GM12892 (cell line): ENCODE measurements around the gene C22orf23.

Experiments used
- POLR2A ChIP-seq: IDR thresholded peaks from 2 replicates; pipeline ENCODE4 v1.6.1; 2011; ENCODE audit warnings: low read depth, low read length, control low read depth
- POLR2AphosphoS5 ChIP-seq: IDR thresholded peaks from 2 replicates; pipeline ENCODE4 v1.6.1; 2011; ENCODE audit warnings: low read depth, low read length, control low read depth
- TAF1 ChIP-seq: IDR thresholded peaks from 2 replicates; pipeline ENCODE4 v1.6.1; 2011; ENCODE audit warnings: low read depth, mild to moderate bottlenecking, control low read depth, low read length, borderline replicate concordance

DNA sequence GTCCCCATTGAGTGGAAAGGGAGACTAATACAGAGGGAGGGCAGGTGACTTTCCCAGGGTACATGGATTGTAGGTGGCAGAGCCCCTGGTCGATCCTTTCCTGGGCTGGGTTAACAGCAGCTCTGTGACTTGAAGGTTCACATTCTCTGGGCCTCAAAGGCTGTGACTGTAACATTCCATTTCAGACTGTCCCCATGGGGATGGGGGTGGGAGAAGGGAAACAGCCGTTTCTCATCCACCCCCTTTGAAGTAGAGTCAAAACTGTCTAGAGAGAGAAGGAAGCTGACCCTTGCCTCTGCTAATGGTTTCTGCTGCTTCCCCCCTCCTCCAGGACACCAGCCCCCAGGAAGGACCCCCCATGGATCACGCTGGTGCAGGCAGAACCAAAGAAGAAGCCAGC lies 28.1 kb downstream of the C22orf23 start:
- TF ChIP-seq POLR2AphosphoS5: no peak
- TF ChIP-seq POLR2A: no peak
- no peak for TF ChIP-seq TAF1
